ENCODE results near the gene LAMA2.

GRCh38 chr6:129519750-129520149 lies 636.8 kb downstream of the LAMA2 start:
- TF ChIP-seq CTCF (IDR thresholded peaks at IDR 0.05): no peak
- TF ChIP-seq POLR2A (IDR thresholded peaks at IDR 0.05): no peak
- no peak for TF ChIP-seq EP300 (IDR thresholded peaks at IDR 0.05)

Data from suprapubic skin (tissue), 3 donors.